Peyer's patch (tissue), 4 donors: ENCODE measurements around the gene IFI44.

Experiments
- POLR2A ChIP-seq, 2 donors: fragments of 450-650 bp; IDR thresholded peaks; one replicate each; pipeline ENCODE4 v1.5.1; 2017; ENCODE audit warnings: antibody characterized with exemption in 2 of 2, mild to moderate bottlenecking in 2 of 2, moderate library complexity in 2 of 2
- TF ChIP-seq, protein P1 (sequence below), 6 experiments: fragments of 450-650 bp in 4 of 6; fragments of 200-600 bp in 2 of 6; sonication (generic) in 1 of 6; IDR thresholded peaks; one replicate each; pipeline ENCODE4 v1.5.1; 2017 to 2019; ENCODE audit warnings: antibody characterized with exemption in 6 of 6, mild to moderate bottlenecking in 3 of 6, moderate library complexity in 1 of 6

DNA sequence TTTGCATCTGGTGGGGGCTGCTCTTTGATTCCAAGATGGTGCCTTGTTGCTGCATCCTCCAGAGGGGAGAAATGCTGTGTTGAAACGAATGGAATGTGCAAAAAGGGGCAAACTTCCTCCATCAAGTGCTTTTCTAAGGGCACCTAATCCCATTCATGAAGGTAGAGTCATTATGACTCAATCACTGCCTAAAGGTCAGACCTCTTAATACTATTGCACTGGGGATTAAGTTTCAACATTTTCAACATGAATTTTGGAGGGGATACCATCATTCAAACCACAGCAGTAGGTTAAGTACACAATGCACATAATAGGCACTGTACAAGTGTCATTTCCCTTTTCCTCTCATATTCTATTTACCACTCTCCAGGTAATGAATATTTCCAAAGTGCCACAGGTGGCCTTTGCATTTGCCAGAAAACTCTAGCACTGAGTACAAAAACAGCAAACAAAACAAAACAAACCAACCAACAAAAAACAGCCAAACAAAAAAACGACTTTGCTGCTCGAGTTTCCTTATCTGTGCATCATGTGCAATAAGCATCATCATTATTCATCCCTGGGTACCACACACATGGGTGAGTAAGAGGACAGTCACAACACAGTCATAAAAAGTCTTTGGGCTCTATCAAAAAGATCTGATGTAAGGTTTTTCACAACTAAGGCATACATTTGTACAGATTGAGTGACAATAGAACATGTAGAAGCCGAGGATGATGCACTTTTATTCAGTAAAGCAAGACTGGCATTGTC is 42.5 kb downstream of the IFI44 start:
- TF ChIP-seq, protein P1, sequence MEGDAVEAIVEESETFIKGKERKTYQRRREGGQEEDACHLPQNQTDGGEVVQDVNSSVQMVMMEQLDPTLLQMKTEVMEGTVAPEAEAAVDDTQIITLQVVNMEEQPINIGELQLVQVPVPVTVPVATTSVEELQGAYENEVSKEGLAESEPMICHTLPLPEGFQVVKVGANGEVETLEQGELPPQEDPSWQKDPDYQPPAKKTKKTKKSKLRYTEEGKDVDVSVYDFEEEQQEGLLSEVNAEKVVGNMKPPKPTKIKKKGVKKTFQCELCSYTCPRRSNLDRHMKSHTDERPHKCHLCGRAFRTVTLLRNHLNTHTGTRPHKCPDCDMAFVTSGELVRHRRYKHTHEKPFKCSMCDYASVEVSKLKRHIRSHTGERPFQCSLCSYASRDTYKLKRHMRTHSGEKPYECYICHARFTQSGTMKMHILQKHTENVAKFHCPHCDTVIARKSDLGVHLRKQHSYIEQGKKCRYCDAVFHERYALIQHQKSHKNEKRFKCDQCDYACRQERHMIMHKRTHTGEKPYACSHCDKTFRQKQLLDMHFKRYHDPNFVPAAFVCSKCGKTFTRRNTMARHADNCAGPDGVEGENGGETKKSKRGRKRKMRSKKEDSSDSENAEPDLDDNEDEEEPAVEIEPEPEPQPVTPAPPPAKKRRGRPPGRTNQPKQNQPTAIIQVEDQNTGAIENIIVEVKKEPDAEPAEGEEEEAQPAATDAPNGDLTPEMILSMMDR (IDR thresholded peaks at IDR 0.05): no peak
- no peak for TF ChIP-seq POLR2A (IDR thresholded peaks at IDR 0.05)
